Neural cell (in vitro differentiated cells): Measurements from ENCODE around the gene LILRB3. TPM values are rescaled to one million over a fixed set of nuclear protein-coding genes. Genes with fewer than 3 reads are reported as not detected.
"Not testable (repeated sequence)": the region's sequence is repeated elsewhere in the genome, so short reads cannot be mapped to it uniquely, and the experiment has no call there.

Experiments
- H2AFZ ChIP-seq: fragments of 200-600, 300-800 bp; sonication (generic), shearing (Covaris generic); 2 replicates; pipeline ENCODE4 v1.6.0; 2014; ENCODE audit warnings: low read depth, mild to moderate bottlenecking, antibody characterized with exemption, low read length, moderate library complexity
- H3F3A ChIP-seq: fragments of 200-600 bp; shearing (Covaris generic); 2 replicates; pipeline ENCODE4 v1.6.1; 2016; ENCODE audit warnings: mild to moderate bottlenecking, moderate library complexity, mixed read lengths, antibody characterized with exemption, low read length; ENCODE audit not compliant: insufficient read depth, poor library complexity, severe bottlenecking
- H3K27ac ChIP-seq: fragments of 200-600, 300-800 bp; sonication (generic), shearing (Covaris generic); 2 replicates; pipeline ENCODE4 v1.5.1; 2014; ENCODE audit warnings: mild to moderate bottlenecking, low read length, moderate library complexity
- H3K27me3 ChIP-seq: fragments of 300-800, 200-600 bp; sonication (generic), shearing (Covaris generic); 2 replicates; pipeline ENCODE4 v1.6.0; 2014; ENCODE audit warnings: mild to moderate bottlenecking, low read depth, low read length, moderate library complexity; ENCODE audit not compliant: insufficient read depth
- H3K36me3 ChIP-seq: fragments of 300-800, 200-600 bp; sonication (generic), shearing (Covaris generic); 2 replicates; pipeline ENCODE4 v1.5.1; 2014; ENCODE audit warnings: mild to moderate bottlenecking, antibody characterized with exemption, low read length, moderate library complexity; ENCODE audit not compliant: insufficient read depth
- H3K4me2 ChIP-seq: fragments of 300-800, 200-600 bp; sonication (generic), shearing (Covaris generic); 2 replicates; pipeline ENCODE4 v1.6.0; 2014; ENCODE audit warnings: mild to moderate bottlenecking, low read length
- H3K4me3 ChIP-seq: fragments of 300-800, 200-600 bp; sonication (generic), shearing (Covaris generic); 2 replicates; pipeline ENCODE4 v1.5.1; 2014; ENCODE audit warnings: mild to moderate bottlenecking, low read length, moderate library complexity
- H3K79me2 ChIP-seq: fragments of 200-600 bp; shearing (Covaris generic); replicated peaks from 2 replicates; pipeline ENCODE4 v1.6.0; 2014; ENCODE audit warnings: mild to moderate bottlenecking, low read length, moderate library complexity; ENCODE audit not compliant: insufficient read depth
- H3K9ac ChIP-seq: fragments of 300-800, 200-600 bp; sonication (generic), shearing (Covaris generic); 2 replicates; pipeline ENCODE4 v1.6.1; 2016; ENCODE audit warnings: mild to moderate bottlenecking, low read length, mixed read lengths
- H3K9me2 ChIP-seq: fragments of 200-600 bp; shearing (Covaris generic); 2 replicates; pipeline ENCODE4 v1.6.1; 2016; ENCODE audit warnings: mild to moderate bottlenecking, low read length, mixed read lengths; ENCODE audit not compliant: insufficient read depth
- H3K9me3 ChIP-seq: fragments of 200-600, 300-800 bp; sonication (generic), shearing (Covaris generic); 2 replicates; pipeline ENCODE4 v1.6.1; 2016; ENCODE audit warnings: mild to moderate bottlenecking, mixed run types, low read length, moderate library complexity, mixed read lengths
- H4K20me1 ChIP-seq: fragments of 200-600 bp; shearing (Covaris generic); 2 replicates; pipeline ENCODE4 v1.6.1; 2016; ENCODE audit warnings: mild to moderate bottlenecking, mixed run types; ENCODE audit not compliant: insufficient read depth
- EP300 ChIP-seq: fragments of 450-650 bp; conservative IDR thresholded peaks from 2 replicates; pipeline ENCODE4 v1.6.1; 2014; ENCODE audit warnings: antibody characterized with exemption, mild to moderate bottlenecking, moderate library complexity; ENCODE audit not compliant: poor library complexity, severe bottlenecking
- POLR2AphosphoS5 ChIP-seq: IDR thresholded peaks from 2 replicates; pipeline ENCODE4 v1.6.1; 2012
- SMC3 ChIP-seq: fragments of 450-650 bp; conservative IDR thresholded peaks from 2 replicates; pipeline ENCODE4 v1.6.1; 2014; ENCODE audit warnings: antibody characterized with exemption, mild to moderate bottlenecking, moderate library complexity; ENCODE audit not compliant: poor library complexity
- TAF1 ChIP-seq: IDR thresholded peaks from 2 replicates; pipeline ENCODE4 v1.6.1; 2012; ENCODE audit warnings: low read depth
- polyA plus RNA-seq: library from polyadenylated mRNA; depleted of rRNA; stranded (reverse); fragments of >200 nt; gene quantifications from 2 replicates; pipeline ENCODE4 v1.2.3, GENCODE V29; 2014

LILRB3 gene
- polyA plus RNA-seq, 1 donor from 2014 or later = not detected

DNA sequence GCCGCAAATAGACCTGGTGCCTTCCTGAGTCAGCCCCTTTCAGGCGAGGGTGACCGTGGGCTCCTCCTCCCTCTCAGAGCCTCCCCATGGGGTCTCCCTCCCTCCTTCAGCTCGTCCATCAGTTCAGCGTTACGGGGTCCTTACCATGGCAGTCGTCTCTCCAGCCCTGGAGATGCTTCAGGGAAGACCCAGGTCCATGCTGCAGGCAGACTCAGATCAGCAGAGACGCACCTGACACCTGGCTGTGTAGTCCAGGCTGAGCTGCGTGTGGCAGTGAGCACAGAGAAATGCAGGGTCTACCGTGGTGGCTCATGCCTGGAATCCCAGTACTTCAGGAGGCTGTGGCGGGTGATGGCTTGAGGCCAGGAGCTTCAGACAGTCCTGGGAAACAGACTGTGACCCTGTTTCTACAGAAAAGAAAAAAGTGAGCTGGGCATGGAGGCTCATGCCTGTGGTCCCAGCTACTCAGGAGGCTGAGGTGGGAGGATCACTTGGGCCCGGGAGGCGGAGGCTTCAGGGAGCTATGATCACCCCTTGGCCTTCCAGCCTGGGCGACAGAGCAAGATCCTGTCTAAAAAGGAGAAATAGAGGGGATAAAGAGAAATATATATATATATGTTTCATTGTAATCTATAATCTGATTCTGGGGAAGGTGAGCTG, 600 bp upstream of the LILRB3 start:
- H3K36me3 ChIP-seq, H3K4me3 ChIP-seq, H3F3A ChIP-seq, H2AFZ ChIP-seq, H3K9ac ChIP-seq, H3K79me2 ChIP-seq, H3K27me3 ChIP-seq, H3K9me2 ChIP-seq, H3K9me3 ChIP-seq, H3K27ac ChIP-seq, H3K4me2 ChIP-seq, H4K20me1 ChIP-seq: not testable (repeated sequence)

DNA sequence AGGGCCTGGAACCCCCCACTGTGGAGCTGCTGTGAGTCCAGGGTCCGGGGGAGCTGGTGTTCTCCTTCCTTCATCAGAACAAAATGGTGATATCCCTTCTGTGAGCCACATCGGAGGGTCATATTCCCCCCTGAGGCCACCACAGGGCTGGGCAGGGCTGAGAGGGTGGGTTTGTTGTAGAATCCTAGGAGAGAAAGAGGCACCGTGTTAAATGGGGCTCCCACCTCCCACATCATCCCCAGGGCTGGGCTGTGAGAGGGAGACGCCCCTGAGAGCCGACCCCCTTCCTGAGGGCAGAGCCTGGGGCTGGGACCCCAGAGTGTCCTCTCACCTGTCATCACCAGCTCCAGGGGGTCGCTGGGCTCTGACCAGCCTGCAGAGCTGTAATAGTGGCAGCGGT, 860 bp downstream of the LILRB3 start:
- H3K36me3 ChIP-seq, H3F3A ChIP-seq, H3K4me2 ChIP-seq, H4K20me1 ChIP-seq, H3K9me3 ChIP-seq, H3K9me2 ChIP-seq, H3K79me2 ChIP-seq, H3K27me3 ChIP-seq, H3K9ac ChIP-seq, H2AFZ ChIP-seq, H3K4me3 ChIP-seq, H3K27ac ChIP-seq: not testable (repeated sequence)

DNA sequence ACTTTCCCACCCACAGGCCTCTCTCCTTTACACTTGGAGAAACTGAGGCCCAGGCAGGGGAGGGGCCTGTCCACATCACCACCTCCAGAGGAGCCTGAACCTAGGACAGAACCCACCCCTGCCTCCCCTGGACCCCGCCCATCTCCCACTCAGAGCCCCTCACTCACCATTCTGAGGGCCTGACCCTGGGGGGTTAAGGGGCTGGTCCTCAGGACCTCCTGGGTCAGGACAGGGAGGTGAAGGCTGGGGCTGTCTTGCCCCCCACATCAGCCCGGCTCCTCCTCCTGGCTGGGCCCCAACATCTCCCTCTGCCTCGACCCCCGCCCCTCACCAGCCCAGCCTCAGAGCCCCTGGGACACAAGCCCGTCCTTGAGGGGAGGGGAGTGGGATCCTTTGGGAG, 3.1 kb downstream of the LILRB3 start:
- not testable (repeated sequence) for H3K4me2 ChIP-seq

DNA sequence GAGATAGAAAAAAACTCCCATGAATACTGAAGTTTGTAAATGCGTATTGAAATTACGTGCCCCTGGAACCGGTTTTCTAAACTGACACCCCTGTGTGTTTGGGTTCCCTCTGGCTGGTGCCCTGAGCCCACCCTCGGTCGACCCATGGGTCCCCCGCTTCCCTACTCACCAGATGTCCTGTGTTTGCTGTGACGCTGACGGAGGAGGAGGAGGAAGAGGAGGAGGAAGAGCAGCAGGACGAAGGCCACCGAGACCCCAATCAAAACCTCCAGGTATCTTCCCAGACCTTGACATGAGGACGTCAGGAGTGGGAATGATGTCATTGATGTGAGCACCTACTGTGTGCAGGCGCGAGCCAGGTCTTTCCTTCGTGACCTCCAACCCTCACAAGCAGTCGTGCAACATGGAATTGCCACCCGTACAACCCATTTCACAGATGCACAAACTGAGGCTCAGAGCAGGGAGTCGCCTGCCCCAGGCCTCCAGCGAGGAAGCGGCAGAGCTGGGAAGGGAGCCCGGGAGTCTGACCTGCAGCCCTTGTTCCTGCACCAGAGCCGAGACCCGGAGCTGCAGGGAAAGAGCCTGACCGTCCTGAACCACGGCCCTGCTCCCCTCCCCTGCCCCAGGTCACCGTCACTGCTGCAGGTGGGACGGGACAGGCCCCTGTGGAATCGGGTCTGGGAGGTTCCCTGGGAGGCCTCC, 3.7 kb downstream of the LILRB3 start:
- Histone ChIP-seq H3K36me3 (no peaks in the 10 kb centered on the region), H3K9ac (no peak overlapping the region), H3K79me2 (no peaks in the 10 kb centered on the region), H2AFZ (no peak overlapping the region), H3K9me3 (no peaks in the 10 kb centered on the region), H3K27me3 (no peaks in the 10 kb centered on the region), H4K20me1 (no peaks in the 10 kb centered on the region), H3K9me2 (no peaks in the 10 kb centered on the region), H3F3A (no peaks in the 10 kb centered on the region), H3K4me2 (no peak overlapping the region), H3K4me3 (no peak overlapping the region), H3K27ac (no peak overlapping the region)
- TF ChIP-seq SMC3 = no peak

More for the DNA sequence above, 3.1 kb downstream of the LILRB3 start:
- not testable (repeated sequence) for H3K36me3 ChIP-seq, H3K27me3 ChIP-seq, H3K4me3 ChIP-seq, H3K9me3 ChIP-seq, H3F3A ChIP-seq, H3K9me2 ChIP-seq, H3K9ac ChIP-seq, H2AFZ ChIP-seq, H3K27ac ChIP-seq, H3K79me2 ChIP-seq, H4K20me1 ChIP-seq

DNA sequence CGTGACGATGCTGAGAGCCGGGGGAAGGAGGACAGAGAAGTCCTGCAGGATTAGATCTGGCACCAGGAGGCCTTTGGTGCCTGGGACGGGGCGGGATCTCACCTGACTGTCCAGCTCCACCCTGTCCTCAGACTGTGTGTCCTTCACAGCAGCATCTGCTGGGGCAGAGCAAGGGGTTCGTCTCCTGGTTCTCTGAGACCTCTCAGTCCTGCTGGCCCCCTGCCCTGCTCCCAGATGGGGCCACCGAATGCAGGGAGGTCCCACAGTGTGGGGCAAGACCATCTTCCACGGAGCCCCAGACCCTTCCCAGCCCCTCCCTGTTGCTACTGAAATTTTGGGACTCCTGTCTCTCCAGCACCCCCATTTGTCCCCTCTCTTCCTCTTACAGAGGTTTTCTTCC, 4.5 kb downstream of the LILRB3 start:
- H3K9me2 ChIP-seq = no peaks in the 10 kb centered on the region
- no peak overlapping the region for H3K4me2 ChIP-seq
- no peak for TF ChIP-seq SMC3
- no peak for TF ChIP-seq POLR2AphosphoS5
- no peak for TF ChIP-seq EP300
- TF ChIP-seq TAF1 = no peak
- H3F3A ChIP-seq = no peaks in the 10 kb centered on the region
- H3K9ac ChIP-seq = no peak overlapping the region
- H3K27ac ChIP-seq = no peak overlapping the region
- no peak overlapping the region for H2AFZ ChIP-seq
- H4K20me1 ChIP-seq = no peaks in the 10 kb centered on the region
- no peaks in the 10 kb centered on the region for H3K36me3 ChIP-seq
- H3K79me2 ChIP-seq = no peaks in the 10 kb centered on the region
- no peak overlapping the region for H3K4me3 ChIP-seq
- H3K27me3 ChIP-seq = no peaks in the 10 kb centered on the region
- H3K9me3 ChIP-seq = no peaks in the 10 kb centered on the region

DNA sequence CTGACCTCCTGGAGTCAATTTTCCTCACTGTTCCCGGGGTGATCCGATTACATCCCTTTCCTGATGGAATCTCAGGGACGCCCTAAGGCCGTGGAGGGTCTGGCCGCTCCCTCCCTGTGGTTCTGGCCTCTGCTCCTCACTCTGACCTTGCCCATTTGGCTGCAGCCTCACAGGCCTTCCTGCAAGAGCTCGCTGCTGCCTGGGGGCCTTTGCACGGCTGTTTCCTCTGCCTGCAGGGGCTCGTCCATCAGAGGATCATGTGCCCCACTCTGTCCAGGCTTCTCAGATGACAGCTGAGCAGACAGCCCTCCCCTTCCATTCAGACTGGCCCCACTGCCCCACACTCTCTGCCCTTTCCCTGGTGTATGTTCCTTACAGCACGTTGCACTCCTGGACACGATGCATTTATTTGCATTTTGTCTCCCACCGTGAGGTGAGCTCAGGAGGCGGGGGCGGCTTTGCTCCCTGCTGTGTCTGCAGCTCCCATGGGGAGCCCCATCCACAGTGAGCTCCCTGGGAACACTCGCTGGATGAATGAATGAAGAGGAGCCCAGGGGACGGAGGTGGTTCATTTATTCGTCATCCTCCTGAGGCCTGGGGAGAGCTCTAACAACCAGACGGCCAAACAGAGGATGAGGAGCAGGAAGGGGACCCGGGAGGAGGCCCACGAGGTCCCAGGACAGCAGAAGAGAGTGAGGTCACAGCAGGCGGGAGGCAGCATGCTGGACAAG, 5.1 kb downstream of the LILRB3 start:
- H2AFZ ChIP-seq, H4K20me1 ChIP-seq, H3K27ac ChIP-seq, H3K36me3 ChIP-seq, H3K27me3 ChIP-seq, H3K9me2 ChIP-seq, H3K4me3 ChIP-seq, H3K79me2 ChIP-seq, H3F3A ChIP-seq, H3K9me3 ChIP-seq, H3K9ac ChIP-seq, H3K4me2 ChIP-seq: not testable (repeated sequence)
